GM18909 (cell line): Measurements from ENCODE around the gene CSNK2A1.

ENCODE experiments used
- ATAC-seq: cut with Tn5 transposase; IDR thresholded peaks from one replicate; pipeline ENCODE4 v1.9.1; 2021; ENCODE audit warnings: mild to moderate bottlenecking; ENCODE audit not compliant: unreplicated experiment, poor library complexity

The CSNK2A1 gene

DNA sequence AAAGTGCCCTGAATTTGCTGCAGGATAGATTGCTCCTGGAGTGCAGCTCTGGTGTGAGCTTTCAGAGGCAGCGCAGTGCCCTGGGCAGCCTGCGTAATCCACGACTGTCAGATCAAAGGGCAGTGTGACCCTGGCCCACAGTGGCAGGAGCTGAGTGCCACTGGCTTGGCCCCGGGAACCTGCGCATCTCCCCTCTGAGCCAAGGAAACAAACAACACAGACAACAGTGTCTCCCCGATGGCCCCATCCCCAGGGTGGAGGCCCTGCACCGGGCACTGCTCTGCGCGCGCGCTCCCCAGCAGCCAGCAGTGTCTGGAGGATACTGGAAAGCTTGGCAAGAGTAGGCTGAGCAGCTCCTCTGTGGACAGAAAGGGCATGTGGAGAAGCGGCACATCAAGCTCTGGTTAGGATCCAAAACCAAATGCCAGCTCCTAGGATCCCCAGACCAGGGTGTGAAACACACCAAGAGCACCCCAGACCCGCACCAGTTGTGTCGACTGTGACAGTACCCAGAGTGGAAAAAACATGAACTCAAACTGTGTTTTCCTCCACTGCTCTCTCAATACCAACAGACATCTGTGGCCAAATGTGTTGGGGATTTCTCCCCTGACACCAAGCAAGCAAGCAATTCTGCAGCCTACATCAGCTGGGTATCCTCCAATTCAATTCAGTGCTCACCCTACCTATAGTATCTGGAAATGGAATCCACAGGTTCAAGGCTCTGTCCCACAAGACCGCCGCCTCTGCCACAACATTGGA is 108.8 kb downstream of the CSNK2A1 start:
- ATAC-seq: no peak

DNA sequence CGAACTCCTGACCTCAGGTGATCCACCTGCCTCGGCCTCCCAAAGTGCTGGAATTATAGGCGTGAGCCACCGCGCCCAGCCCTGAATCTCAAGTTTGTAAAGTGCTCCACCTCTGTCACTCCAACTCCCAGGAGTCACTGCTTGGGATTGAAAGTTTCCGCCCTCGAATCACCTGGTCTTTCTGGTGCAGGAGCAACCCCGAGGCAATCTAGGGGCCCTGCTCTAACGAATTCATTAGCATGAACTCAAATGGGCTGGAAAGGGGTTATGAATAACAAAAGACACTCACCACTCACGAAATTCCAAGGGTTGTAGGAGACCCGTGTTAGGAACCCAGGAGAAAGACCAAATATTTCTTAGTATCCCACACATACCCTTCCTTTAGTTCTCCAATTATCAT is 109.4 kb downstream of the CSNK2A1 start:
- no peak for ATAC-seq

DNA sequence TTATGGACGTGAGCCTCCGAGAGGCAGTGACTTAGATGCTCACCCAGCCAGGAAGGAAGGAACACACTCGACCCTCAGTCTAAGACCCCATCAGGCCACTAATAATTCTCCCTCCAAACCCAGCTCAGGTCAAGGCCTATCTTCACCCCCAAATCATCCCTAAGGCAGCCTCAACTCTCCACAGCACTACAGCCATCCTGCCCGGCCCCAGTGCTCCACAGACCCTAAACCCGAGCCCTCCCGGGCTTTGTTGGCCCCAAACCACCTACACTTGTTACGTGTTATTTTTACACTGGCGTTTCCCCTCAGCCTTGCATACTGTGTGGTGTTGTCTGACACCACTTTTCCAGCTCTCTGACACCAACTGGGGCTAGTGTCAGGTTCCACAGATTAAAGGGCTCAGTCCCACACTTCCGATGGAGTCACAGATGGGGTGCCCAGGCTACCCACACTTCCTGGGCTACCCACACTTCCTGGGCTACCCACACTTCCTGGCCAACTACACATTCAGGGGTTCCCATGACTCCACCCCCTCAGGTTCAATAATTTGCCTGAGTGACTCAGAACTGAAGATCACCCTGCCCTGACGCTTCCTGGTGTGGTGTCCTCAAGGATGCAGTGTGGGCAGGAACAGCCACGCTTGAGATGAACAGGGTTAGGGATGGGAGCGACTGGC is 110.2 kb downstream of the CSNK2A1 start:
- ATAC-seq: peak; percentile 78

DNA sequence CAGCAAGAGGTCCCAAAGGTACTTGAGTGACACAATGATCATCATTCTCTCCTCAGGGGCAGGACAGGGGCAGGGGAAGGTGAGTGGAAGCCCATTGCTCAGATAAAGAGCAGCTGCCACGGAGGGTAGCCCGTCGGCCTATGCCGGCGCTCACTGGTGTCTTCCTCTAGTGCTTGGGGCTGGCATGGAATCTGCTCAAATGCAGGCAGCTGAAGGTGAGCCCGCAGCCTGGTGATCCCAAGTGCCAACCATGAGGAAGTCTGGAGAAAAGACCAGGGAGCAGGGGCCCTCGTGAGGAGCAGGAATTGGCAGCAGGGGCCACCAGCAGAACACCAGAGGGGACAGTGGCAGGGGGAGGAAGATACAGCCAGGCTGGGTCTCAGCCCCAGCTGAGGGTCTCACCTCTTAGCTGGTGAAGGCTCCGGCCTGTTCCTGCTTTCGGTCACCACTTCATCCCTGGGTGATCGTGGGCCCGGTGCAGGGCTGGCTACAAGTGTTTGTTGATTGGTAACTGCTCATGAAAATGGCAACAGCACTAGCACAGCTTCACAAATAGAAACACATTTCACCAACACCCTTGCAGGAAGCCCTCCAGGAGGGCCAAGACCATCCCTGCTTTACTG is 110.8 kb downstream of the CSNK2A1 start:
- ATAC-seq: no peak

DNA sequence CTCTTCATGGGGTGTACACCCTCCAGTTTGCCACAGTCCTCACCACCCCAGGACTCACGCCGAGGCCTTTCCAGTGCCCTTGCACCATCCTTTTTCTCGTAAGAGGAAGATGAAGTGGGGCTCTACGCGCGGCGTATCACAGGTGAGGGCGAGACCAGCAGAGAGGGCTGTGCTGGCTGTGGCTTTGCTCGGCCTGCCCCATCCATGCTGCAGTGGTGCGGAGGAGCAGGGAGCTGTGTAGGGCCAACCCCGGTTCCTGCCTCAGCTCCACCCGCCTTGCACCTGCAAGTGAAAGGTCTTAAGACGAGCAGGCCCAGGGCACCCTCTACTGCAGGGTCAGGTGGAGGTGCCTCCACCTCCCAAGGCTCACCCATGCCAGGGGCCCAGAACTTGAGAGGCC is 111.4 kb downstream of the CSNK2A1 start:
- ATAC-seq: no peak

DNA sequence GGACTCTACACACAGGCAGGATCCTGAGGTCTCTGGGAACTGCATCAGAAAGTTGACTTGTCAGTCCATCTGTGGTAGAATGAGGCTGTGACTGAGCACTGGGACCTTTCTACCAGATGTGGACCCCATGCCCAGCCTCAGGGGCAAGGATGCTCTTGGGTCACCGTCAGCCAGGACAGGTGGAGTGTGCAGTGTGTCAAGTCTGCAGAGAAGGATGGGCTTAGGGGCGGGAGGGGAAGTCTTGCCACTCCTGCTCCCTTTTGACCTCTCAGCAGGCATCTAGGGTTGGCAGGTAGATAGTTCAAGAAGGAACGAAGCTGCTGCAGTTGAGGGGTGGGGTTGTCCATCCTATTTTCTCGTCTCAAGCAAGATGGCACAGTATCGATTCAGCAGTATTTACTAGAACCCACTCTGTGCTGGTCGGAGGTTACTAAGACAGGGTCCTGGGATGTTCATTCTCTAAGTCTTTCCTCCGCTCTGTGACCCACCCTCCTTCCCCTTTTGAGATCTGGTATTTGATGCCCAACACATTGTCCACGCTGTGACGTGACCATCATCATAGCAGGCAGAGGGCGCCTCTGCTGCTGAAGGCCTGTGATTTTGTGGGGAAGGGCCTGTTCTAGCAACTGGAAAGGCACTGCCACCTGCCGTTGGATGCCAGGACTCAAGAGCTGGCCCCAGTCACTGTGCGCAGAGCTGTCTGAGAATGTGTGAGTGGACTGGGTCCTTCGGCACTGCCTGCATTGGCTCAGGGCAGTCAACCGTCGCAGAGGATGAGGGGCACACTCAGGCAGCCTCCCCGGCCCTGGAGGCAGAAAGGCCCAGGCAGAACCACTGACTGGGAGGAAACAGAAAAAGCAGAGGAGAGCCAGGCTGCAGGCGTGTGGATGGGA is 112.3 kb downstream of the CSNK2A1 start:
- ATAC-seq: no peak

DNA sequence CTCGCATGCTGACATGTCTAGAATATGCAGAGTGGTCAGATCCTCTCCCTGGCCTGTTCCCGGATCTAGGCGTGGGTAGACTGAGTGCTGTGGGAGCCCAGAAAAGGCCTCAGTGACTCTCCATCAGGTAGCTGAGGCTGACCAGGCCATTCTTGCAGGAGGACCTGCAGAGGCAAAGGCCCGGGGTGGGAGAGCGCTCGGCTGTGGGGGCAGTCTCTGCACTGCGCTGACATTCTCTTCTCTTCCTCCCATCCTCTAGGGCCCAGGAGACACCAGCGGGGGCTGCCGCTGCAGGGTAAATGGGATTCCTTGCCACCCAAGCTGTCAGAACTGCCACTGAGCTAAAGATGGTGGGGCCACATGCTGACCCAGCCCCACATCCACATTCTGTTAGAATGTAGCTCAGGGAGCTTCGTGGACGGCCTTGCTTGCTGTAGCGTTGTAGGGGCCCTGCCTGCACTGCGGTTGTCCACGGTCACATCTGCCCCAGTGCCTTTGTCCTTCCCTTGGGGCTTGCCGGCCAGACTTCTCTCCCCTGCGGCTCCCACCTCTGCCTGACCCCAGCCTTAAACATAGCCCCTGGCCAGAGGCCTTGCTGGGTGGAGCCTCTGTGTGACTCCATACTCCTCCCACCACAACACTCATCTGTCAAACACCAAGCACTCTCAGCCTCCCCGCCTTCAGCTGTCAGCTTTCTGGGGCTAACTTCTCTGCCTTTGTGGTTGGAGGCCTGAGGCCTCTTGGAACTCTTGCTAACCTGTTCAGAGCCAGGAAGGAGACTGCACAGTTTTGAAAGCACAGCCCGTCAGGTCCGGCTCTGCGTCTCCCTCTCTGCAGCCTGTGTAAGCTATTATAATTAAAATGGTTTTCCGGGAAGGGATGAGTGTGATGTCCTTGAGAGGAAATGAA is 113.2 kb downstream of the CSNK2A1 start:
- no peak for ATAC-seq

DNA sequence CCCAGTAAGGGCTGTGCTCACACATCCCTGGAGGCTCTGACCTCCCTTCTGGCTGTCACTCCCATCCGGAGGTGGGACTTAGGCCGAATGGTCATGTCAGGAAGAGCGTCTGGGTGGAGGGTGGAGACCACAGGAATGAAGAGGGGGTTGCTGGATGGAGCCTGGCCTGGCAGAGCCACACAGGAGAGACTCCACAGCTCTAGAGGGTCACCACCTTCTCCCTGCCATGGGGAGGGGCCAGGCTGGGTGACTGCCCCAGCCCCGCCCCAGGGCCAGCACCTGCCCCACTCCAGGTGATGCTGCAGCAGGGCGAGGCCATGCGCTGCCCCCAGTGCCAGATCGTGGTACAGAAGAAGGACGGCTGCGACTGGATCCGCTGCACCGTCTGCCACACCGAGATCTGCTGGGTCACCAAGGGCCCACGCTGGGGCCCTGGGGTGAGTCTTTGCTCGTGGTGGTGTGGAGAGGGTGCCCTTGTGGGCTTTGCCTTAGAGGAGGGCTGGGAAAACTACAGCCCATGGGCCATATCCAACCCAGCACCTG is 114.9 kb downstream of the CSNK2A1 start:
- no peak for ATAC-seq

DNA sequence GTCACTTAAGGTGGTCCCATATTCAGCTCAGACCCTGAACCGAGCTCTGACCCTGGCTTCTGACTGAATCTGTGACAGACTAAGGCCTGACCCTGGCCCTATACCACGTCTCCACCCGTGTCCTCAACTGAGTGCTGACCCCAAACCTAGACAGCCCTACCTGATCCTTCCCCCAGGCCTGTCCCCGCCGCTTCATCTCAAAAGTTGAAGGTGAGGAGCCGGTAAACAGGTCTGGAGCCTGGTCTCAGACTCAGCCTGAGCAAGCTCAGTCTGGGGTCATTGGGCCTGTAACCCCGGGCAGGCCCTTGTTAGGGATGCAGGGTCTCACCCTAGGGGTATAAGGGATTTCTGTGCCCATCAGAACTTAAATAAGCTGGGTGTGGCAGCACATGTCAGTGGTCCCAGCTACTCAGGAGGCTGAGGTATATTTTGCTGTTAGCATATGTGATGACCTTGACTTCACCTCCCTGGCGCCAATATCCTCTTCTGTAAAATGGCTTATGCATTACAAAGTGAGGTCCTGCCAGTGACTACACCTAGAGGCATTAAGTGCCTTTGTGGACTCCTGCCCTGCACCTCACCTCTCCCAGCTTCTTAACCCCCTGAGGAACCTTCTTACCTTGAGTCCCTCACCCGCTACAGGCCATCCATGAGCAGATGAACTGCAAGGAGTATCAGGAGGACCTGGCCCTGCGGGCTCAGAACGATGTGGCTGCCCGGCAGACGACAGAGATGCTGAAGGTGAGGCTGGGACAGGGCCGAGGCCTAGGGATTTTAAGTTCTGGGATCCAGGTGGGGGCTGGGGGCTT is 115.5 kb downstream of the CSNK2A1 start:
- ATAC-seq: no peak

DNA sequence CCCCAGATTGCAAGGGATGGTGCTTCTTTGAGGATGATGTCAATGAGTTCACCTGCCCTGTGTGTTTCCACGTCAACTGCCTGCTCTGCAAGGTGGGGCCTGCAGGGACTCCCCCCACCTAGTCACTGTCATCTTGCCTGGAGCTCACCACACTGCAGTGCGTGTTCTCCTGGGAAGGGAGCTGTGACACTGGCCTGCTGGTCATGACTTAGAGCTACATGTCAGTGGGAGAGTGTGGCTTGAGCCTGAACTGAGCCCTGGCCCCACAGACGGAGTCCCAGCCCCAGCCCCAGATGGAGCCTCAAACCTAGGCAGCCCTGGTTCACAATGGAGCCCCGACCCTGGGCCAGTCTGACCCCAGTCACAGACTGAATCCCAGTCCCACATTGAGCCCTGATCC is 116.2 kb downstream of the CSNK2A1 start:
- ATAC-seq: no peak

DNA sequence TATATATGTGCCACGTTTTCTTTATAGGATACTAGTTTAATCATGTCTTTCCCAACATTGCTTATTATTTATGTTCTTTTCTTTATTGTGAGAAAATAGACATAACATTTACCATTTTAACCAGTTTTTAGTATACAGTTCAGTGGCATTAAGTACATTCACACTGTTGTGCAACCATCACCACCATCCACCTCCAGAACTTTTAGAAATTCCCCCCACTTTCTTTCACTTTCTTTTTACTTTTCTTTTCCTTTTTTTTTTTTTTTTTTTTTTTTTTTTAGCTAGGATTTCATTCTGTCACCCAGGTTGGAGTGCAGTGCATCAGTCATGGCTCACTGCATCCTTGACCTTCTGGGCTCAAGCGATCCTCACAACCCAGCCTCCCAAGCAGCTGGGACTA is 117.0 kb downstream of the CSNK2A1 start:
- ATAC-seq: no peak
